ENCODE results near the gene HOATZ. TPM values are rescaled to one million over a fixed set of nuclear protein-coding genes. Genes with fewer than 3 reads are reported as not detected.

Gene HOATZ
- total and polyA plus RNA-seq, 2 donors (not counting 3 experiments of a cell fraction or from before 2014, with no cell fraction given): not detected

- Histone ChIP-seq H3K9me1 (replicated peaks; ENCODE audit: control insufficient read depth, extremely low read depth, insufficient read depth, low read length) (no peaks in the 10 kb centered on the region), H3K4me2 (ENCODE audit: insufficient read depth, low read length) (no peak overlapping the region), H3K27ac (ENCODE audit: insufficient read depth, low read depth, low read length) (no peak overlapping the region), H3K4me1 (ENCODE audit: control insufficient read depth, extremely low read depth, insufficient read depth, low read length) (peaks cover 5% of the 10 kb centered on the region), H3K9ac (replicated peaks; ENCODE audit: extremely low read depth, insufficient read depth, low read length) (no peak overlapping the region), H3K27me3 (ENCODE audit: control insufficient read depth in 2 of 2, insufficient read depth in 2 of 2, low read length in 2 of 2) (no peaks in the 10 kb centered on the region), H4K20me1 (replicated peaks; ENCODE audit: control insufficient read depth, extremely low read depth, insufficient read depth, low read length) (no peaks in the 10 kb centered on the region), H2AFZ (ENCODE audit: low read depth, low read length) (no peak overlapping the region), H3K4me3 (replicated peaks in 1 of 3; ENCODE audit: insufficient read depth in 1 of 3, low read depth in 1 of 3, low read length in 3 of 3) (no peak overlapping the region), H3K36me3 (ENCODE audit: control insufficient read depth in 2 of 2, extremely low read depth in 1 of 2, insufficient read depth in 2 of 2, low read length in 2 of 2) (no peaks in the 10 kb centered on the region), H3K79me2 (ENCODE audit: control insufficient read depth, insufficient read depth, low read length) (no peaks in the 10 kb centered on the region), H3K9me3 (replicated peaks; ENCODE audit: control insufficient read depth, insufficient read depth, low read length) (no peaks in the 10 kb centered on the region)
- no peak for FAIRE-seq
- CTCF ChIA-PET: interaction anchor here (1.2 kb wide), 1 partner anchor 208 kb away, joined by 4 read pairs; no protein-coding TSS in a partner anchor
- dilution Hi-C loops (cut with MboI; ENCODE audit: extremely low pct_ligation_motif_present, low sequenced_read_pairs): no loop called here
- intact Hi-C loops (cut with micrococcal nuclease): no loop called here
- POLR2A ChIA-PET: no interaction called here
- no peak for DNase-seq (ENCODE audit: low read depth, low spot score)
- no peak for TF ChIP-seq JUN (IDR thresholded peaks at IDR 0.05; ENCODE audit: borderline replicate concordance, insufficient read depth, insufficient read length, low read depth)
- TF ChIP-seq MYC (IDR thresholded peaks at IDR 0.05; ENCODE audit: low read depth, low read length): no peak
- no peak for TF ChIP-seq FOS (IDR thresholded peaks at IDR 0.05; ENCODE audit: borderline replicate concordance, insufficient read depth, low read length)
- no peak for TF ChIP-seq CTCF (IDR thresholded peaks at IDR 0.05; ENCODE audit: extremely low read depth in 1 of 2, insufficient read depth in 1 of 2, low read depth in 1 of 2, low read length in 2 of 2)
- TF ChIP-seq GATA2 (IDR thresholded peaks at IDR 0.05; ENCODE audit: insufficient read depth, insufficient read length, low read depth, low read length): no peak
- TF ChIP-seq POLR2A (IDR thresholded peaks at IDR 0.05; ENCODE audit: low read depth, low read length): no peak
- TF ChIP-seq POLR2AphosphoS5 (IDR thresholded peaks at IDR 0.05; ENCODE audit: insufficient read depth, low read depth, low read length): no peak
- TF ChIP-seq EZH2 (IDR thresholded peaks at IDR 0.05; ENCODE audit: borderline replicate concordance, low read depth, low read length, severe bottlenecking): no peak
- TF ChIP-seq MAX (IDR thresholded peaks at IDR 0.05; ENCODE audit: insufficient read depth, insufficient read length): no peak
- BruUV-seq (replicated peaks): no TSS peak
Measured at GRCh38 chr11:111569476-111569875, 54.9 kb downstream of the HOATZ start.
